Liver (tissue), 9 donors: ENCODE measurements around the gene GSX2. TPM values are rescaled to one million over a fixed set of nuclear protein-coding genes. Genes with fewer than 3 reads are reported as not detected.

Experiments used
- DNase-seq: peaks from one replicate; pipeline ENCODE4 v3.0.0-alpha.2; 2017; ENCODE audit warnings: low spot score
- H3K27ac ChIP-seq, 2 donors: one replicate each; pipeline ENCODE4 v1.7.0; 2013; ENCODE audit warnings: inconsistent platforms in 2 of 2, low read length in 2 of 2, control low read depth in 1 of 2, low read depth in 1 of 2, mild to moderate bottlenecking in 1 of 2
- H3K27me3 ChIP-seq, 4 donors: one replicate each; pipeline versions ENCODE4 v1.6.1 to v1.7.0; 2013; ENCODE audit warnings: low read length in 3 of 4, inconsistent platforms in 1 of 4, mild to moderate bottlenecking in 1 of 4, moderate library complexity in 1 of 4; ENCODE audit not compliant: control insufficient read depth in 4 of 4, insufficient read depth in 4 of 4
- H3K36me3 ChIP-seq, 4 donors: one replicate each; pipeline versions ENCODE4 v1.6.1 to v1.7.0; 2013; ENCODE audit warnings: low read length in 3 of 4, mild to moderate bottlenecking in 3 of 4, low read depth in 1 of 4, moderate library complexity in 1 of 4; ENCODE audit not compliant: control insufficient read depth in 4 of 4, insufficient read depth in 3 of 4
- H3K4me1 ChIP-seq, 4 donors: one replicate each; pipeline versions ENCODE4 v1.6.1 to v1.7.0; 2013; ENCODE audit warnings: low read length in 3 of 4, mild to moderate bottlenecking in 3 of 4, moderate library complexity in 1 of 4; ENCODE audit not compliant: control insufficient read depth in 4 of 4, insufficient read depth in 4 of 4
- H3K4me3 ChIP-seq, 3 donors: one replicate each; pipeline versions ENCODE4 v1.6.1 to v1.7.0; 2013; ENCODE audit warnings: low read length in 3 of 3, control low read depth in 1 of 3, low read depth in 1 of 3, mild to moderate bottlenecking in 1 of 3
- H3K9ac ChIP-seq, 2 donors: one replicate each; pipeline ENCODE4 v1.7.0; 2013; ENCODE audit warnings: low read length in 2 of 2, mild to moderate bottlenecking in 2 of 2, moderate library complexity in 2 of 2, control low read depth in 1 of 2, low read depth in 1 of 2
- H3K9me3 ChIP-seq, 4 donors: one replicate each; pipeline versions ENCODE4 v1.6.1 to v1.7.0; 2013; ENCODE audit warnings: low read length in 3 of 4; ENCODE audit not compliant: control insufficient read depth in 4 of 4
- EGR1 ChIP-seq, 2 donors: IDR thresholded peaks; 2 replicates each; pipeline ENCODE4 v1.6.1; 2016 to 2018; ENCODE audit warnings: antibody characterized with exemption in 2 of 2, low read depth in 2 of 2
- FOXA1 ChIP-seq: IDR thresholded peaks from 2 replicates; pipeline ENCODE4 v1.6.1; 2016; ENCODE audit warnings: antibody characterized with exemption
- FOXA2 ChIP-seq: IDR thresholded peaks from 2 replicates; pipeline ENCODE4 v1.6.1; 2016; ENCODE audit warnings: antibody characterized with exemption
- GABPA ChIP-seq, 2 donors: IDR thresholded peaks in 1 of 2; conservative IDR thresholded peaks in 1 of 2; 2 replicates each; pipeline ENCODE4 v1.6.1; 2016; ENCODE audit warnings: antibody characterized with exemption in 2 of 2, mild to moderate bottlenecking in 1 of 2, moderate library complexity in 1 of 2
- HNF4A ChIP-seq, 2 donors: conservative IDR thresholded peaks; 2 replicates each; pipeline ENCODE4 v1.6.1; 2016; ENCODE audit warnings: antibody characterized with exemption in 2 of 2, mild to moderate bottlenecking in 2 of 2
- HNF4G ChIP-seq: IDR thresholded peaks from 2 replicates; pipeline ENCODE4 v1.6.1; 2016; ENCODE audit warnings: antibody characterized with exemption
- JUND ChIP-seq, 2 donors: IDR thresholded peaks; 2 replicates each; pipeline ENCODE4 v1.6.1; 2016; ENCODE audit warnings: antibody characterized with exemption in 2 of 2
- NR2F2 ChIP-seq: IDR thresholded peaks from 2 replicates; pipeline ENCODE4 v1.6.1; 2016; ENCODE audit warnings: antibody characterized with exemption
- RAD21 ChIP-seq, 2 donors: IDR thresholded peaks; 2 replicates each; pipeline ENCODE4 v1.6.1; 2016; ENCODE audit warnings: antibody characterized with exemption in 2 of 2, mild to moderate bottlenecking in 2 of 2
- RXRA ChIP-seq, 2 donors: IDR thresholded peaks; 2 replicates each; pipeline ENCODE4 v1.6.1; 2017 to 2018; ENCODE audit warnings: antibody characterized with exemption in 2 of 2, mild to moderate bottlenecking in 1 of 2
- SP1 ChIP-seq: IDR thresholded peaks from 2 replicates; pipeline ENCODE4 v1.6.1; 2018; ENCODE audit warnings: antibody characterized with exemption, mild to moderate bottlenecking
- TAF1 ChIP-seq: conservative IDR thresholded peaks from 2 replicates; pipeline ENCODE4 v1.6.1; 2016; ENCODE audit warnings: antibody characterized with exemption, mild to moderate bottlenecking
- WGBS: extraction: QIAGEN DNeasy Blood & Tissue Kit; methylation state at CpG from one replicate; pipeline ENCODE4 v1.1.7; 2013; 5-methylcytosine and 5-hydroxymethylcytosine counted together
- polyA plus RNA-seq, 2 donors: library from polyadenylated mRNA; stranded (reverse) in 1 of 2; unstranded in 1 of 2; fragments of 200-250 nt in 1 of 2; fragments of >200 nt in 1 of 2; fragmentation: Nextera tagmentation in 1 of 2; extraction: Ambion mirVana in 1 of 2; gene quantifications; one replicate each; pipeline versions ENCODE4 v1.2.1 to v1.2.3, GENCODE V29; 2013 to 2015
- total RNA-seq, 2 donors: library from RNA; depleted of rRNA; stranded (reverse); fragments of >200 nt; gene quantifications; one replicate each; pipeline ENCODE4 v1.2.3, GENCODE V29; 2014
- TF ChIP-seq, protein P1 (sequence below): fragments of 150-350 bp; IDR thresholded peaks from 2 replicates; pipeline ENCODE4 v1.5.1; 2017; ENCODE audit warnings: improper control_type of control experiment, low read depth, low read length; ENCODE audit not compliant: missing input control
- TF ChIP-seq, protein P2 (sequence below): IDR thresholded peaks from 2 replicates; pipeline ENCODE4 v1.6.1; 2016; ENCODE audit warnings: antibody characterized with exemption
- TF ChIP-seq, protein P3 (sequence below): IDR thresholded peaks from 2 replicates; pipeline ENCODE4 v1.6.1; 2016; ENCODE audit warnings: antibody characterized with exemption, mild to moderate bottlenecking
- TF ChIP-seq, protein P4 (sequence below): IDR thresholded peaks from 2 replicates; pipeline ENCODE4 v1.6.1; 2016; ENCODE audit warnings: antibody characterized with exemption
- TF ChIP-seq, protein P5 (sequence below): IDR thresholded peaks from 2 replicates; pipeline ENCODE4 v1.6.1; 2016; ENCODE audit warnings: antibody characterized with exemption
- donor health status: healthy.
- donor health status: healthy.
- donor health status: healthy.
- donor health status: healthy.
- donor health status: healthy.

GSX2 gene
- total and polyA plus RNA-seq, 4 donors = not detected

DNA sequence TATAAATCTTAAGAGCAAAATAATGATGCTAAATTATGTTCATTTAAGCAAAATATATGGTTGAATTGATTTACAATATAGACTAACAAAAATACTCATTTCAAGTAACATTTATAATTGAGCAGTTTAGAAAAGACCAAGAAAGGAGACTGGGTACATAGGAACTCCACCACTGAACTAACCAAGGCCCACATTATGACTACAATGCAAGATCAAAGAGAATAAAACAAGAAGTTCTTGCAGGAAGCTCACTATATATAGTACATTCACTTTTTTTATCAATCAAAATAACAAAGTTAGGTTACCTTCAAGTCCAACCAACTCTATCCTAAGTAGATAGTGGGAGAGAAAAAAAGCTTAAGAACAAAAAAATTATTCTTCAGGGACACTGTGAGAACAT lies 43.6 kb upstream of the GSX2 start:
- no peak overlapping the region for H3K27ac ChIP-seq
- no peak overlapping the region for H3K9ac ChIP-seq
- no peak for TF ChIP-seq HNF4G
- TF ChIP-seq, protein P1, sequence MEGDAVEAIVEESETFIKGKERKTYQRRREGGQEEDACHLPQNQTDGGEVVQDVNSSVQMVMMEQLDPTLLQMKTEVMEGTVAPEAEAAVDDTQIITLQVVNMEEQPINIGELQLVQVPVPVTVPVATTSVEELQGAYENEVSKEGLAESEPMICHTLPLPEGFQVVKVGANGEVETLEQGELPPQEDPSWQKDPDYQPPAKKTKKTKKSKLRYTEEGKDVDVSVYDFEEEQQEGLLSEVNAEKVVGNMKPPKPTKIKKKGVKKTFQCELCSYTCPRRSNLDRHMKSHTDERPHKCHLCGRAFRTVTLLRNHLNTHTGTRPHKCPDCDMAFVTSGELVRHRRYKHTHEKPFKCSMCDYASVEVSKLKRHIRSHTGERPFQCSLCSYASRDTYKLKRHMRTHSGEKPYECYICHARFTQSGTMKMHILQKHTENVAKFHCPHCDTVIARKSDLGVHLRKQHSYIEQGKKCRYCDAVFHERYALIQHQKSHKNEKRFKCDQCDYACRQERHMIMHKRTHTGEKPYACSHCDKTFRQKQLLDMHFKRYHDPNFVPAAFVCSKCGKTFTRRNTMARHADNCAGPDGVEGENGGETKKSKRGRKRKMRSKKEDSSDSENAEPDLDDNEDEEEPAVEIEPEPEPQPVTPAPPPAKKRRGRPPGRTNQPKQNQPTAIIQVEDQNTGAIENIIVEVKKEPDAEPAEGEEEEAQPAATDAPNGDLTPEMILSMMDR = no peak
- TF ChIP-seq GABPA (IDR thresholded peaks at IDR 0.05 in 1 of 2, conservative IDR thresholded peaks at IDR 0.05 in 1 of 2) = no peak
- no peak for TF ChIP-seq NR2F2
- TF ChIP-seq SP1 = no peak
- TF ChIP-seq RXRA (IDR thresholded peaks at IDR 0.05) = no peak
- TF ChIP-seq FOXA2 = no peak
- TF ChIP-seq JUND (IDR thresholded peaks at IDR 0.05) = no peak
- no peak for TF ChIP-seq EGR1 (IDR thresholded peaks at IDR 0.05; ENCODE audit: low read depth in 2 of 2)
- TF ChIP-seq FOXA1 = no peak
- TF ChIP-seq, protein P2, sequence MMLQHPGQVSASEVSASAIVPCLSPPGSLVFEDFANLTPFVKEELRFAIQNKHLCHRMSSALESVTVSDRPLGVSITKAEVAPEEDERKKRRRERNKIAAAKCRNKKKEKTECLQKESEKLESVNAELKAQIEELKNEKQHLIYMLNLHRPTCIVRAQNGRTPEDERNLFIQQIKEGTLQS = no peak
- TF ChIP-seq, protein P3, sequence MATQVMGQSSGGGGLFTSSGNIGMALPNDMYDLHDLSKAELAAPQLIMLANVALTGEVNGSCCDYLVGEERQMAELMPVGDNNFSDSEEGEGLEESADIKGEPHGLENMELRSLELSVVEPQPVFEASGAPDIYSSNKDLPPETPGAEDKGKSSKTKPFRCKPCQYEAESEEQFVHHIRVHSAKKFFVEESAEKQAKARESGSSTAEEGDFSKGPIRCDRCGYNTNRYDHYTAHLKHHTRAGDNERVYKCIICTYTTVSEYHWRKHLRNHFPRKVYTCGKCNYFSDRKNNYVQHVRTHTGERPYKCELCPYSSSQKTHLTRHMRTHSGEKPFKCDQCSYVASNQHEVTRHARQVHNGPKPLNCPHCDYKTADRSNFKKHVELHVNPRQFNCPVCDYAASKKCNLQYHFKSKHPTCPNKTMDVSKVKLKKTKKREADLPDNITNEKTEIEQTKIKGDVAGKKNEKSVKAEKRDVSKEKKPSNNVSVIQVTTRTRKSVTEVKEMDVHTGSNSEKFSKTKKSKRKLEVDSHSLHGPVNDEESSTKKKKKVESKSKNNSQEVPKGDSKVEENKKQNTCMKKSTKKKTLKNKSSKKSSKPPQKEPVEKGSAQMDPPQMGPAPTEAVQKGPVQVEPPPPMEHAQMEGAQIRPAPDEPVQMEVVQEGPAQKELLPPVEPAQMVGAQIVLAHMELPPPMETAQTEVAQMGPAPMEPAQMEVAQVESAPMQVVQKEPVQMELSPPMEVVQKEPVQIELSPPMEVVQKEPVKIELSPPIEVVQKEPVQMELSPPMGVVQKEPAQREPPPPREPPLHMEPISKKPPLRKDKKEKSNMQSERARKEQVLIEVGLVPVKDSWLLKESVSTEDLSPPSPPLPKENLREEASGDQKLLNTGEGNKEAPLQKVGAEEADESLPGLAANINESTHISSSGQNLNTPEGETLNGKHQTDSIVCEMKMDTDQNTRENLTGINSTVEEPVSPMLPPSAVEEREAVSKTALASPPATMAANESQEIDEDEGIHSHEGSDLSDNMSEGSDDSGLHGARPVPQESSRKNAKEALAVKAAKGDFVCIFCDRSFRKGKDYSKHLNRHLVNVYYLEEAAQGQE = no peak
- TF ChIP-seq, protein P4, sequence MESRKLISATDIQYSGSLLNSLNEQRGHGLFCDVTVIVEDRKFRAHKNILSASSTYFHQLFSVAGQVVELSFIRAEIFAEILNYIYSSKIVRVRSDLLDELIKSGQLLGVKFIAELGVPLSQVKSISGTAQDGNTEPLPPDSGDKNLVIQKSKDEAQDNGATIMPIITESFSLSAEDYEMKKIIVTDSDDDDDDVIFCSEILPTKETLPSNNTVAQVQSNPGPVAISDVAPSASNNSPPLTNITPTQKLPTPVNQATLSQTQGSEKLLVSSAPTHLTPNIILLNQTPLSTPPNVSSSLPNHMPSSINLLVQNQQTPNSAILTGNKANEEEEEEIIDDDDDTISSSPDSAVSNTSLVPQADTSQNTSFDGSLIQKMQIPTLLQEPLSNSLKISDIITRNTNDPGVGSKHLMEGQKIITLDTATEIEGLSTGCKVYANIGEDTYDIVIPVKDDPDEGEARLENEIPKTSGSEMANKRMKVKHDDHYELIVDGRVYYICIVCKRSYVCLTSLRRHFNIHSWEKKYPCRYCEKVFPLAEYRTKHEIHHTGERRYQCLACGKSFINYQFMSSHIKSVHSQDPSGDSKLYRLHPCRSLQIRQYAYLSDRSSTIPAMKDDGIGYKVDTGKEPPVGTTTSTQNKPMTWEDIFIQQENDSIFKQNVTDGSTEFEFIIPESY = no peak
- TF ChIP-seq, protein P5, sequence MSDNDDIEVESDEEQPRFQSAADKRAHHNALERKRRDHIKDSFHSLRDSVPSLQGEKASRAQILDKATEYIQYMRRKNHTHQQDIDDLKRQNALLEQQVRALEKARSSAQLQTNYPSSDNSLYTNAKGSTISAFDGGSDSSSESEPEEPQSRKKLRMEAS = no peak
- TF ChIP-seq TAF1 = no peak
- TF ChIP-seq RAD21 (IDR thresholded peaks at IDR 0.05) = no peak
- H3K36me3 ChIP-seq = no peaks in the 10 kb centered on the region
- no peak for DNase-seq
- H3K27me3 ChIP-seq = no peaks in the 10 kb centered on the region
- H3K4me1 ChIP-seq = peaks cover 8 to 71% (median 47%) of the 10 kb centered on the region in 4 donors
- no peak overlapping the region for H3K4me3 ChIP-seq
- H3K9me3 ChIP-seq = no peaks in the 10 kb centered on the region

DNA sequence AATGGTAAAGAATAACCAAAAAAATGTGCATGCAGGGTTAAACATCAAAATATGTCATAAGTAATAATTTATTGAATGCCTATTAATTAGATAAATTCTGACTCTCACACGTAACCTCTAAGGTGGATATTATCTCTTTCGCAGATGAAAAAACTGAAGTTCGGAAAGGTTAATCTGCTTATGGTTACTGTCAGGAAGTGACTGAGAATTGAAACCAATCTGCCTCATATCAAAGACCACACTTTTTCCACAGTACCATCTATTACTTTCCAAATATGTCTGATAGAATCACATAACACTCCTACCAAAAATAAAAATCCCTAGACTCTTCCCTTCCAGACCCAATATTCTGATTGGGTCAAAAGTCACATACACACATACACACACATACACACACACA lies 41.8 kb upstream of the GSX2 start:
- WGBS = 72% methylated on average over 3 of the region's 3 CpGs
- H3K4me1 ChIP-seq = peaks cover 9 to 73% (median 49%) of the 10 kb centered on the region in 4 donors
- H3K36me3 ChIP-seq = no peaks in the 10 kb centered on the region
- H3K9me3 ChIP-seq = no peaks in the 10 kb centered on the region
- DNase-seq = no peak
- no peak overlapping the region for H3K4me3 ChIP-seq
- H3K27ac ChIP-seq = no peak overlapping the region
- no peak overlapping the region for H3K9ac ChIP-seq
- TF ChIP-seq, protein P5 = no peak
- TF ChIP-seq HNF4A (conservative IDR thresholded peaks at IDR 0.05) (no peak), SP1 (no peak), HNF4G (no peak), TAF1 (no peak), FOXA2 (no peak), RAD21 (IDR thresholded peaks at IDR 0.05) (no peak), FOXA1 (no peak), NR2F2 (no peak)
- TF ChIP-seq, protein P1 = no peak
- TF ChIP-seq, protein P2 = no peak
- TF ChIP-seq, protein P3 = no peak
- H3K27me3 ChIP-seq = no peaks in the 10 kb centered on the region
